A549 (cell line): Measurements from ENCODE around the gene RNU5D-1. TPM values are rescaled to one million over a fixed set of nuclear protein-coding genes. Genes with fewer than 3 reads are reported as not detected.

Experiments
- ATAC-seq, 2 experiments: fragments of 200-7000 bp in 1 of 2; fragments of >200 bp in 1 of 2; cut with Nextera tagmentation in 1 of 2; cut with Tn5 transposase in 1 of 2; 3 replicates each; pipeline versions ENCODE4 v1.8.0 to v1.9.1; 2018 to 2020; ENCODE audit warnings: mild to moderate bottlenecking in 1 of 2, moderate library complexity in 1 of 2
- CTCF ChIA-PET: fragments of 300-600 bp; sonication (Branson Sonifier 250); formaldehyde crosslinking; extraction: SDS; loops from one replicate; lab custom pipeline; 2021; ENCODE audit warnings: antibody characterized with exemption, inconsistent platforms; lab: Yijun Ruan, JAX
- POLR2A ChIA-PET: fragments of 350-600 bp; formaldehyde crosslinking; extraction: SDS; loops from one replicate; lab custom pipeline; 2021; ENCODE audit warnings: antibody characterized with exemption, inconsistent platforms; lab: Yijun Ruan, JAX
- DNase-seq, 2 experiments: peaks; one replicate each; pipeline versions ENCODE4 v3.0.0 to v3.0.0-alpha.2; 2011 to 2016; ENCODE audit warnings: low read depth in 1 of 2, low spot score in 1 of 2
- FAIRE-seq: peaks from 2 replicates; lab custom pipeline; 2011; peaks lifted over from hg19 to GRCh38; lab: Jason Lieb, UNC
- H3K27ac ChIP-seq, 2 experiments: fragments of >200 bp; sonication (Bioruptor Twin); formaldehyde crosslinking; 3 replicates each; pipeline ENCODE4 v1.5.1; 2016 to 2017
- H3K4me1 ChIP-seq: fragments of >200 bp; sonication (Bioruptor Twin); formaldehyde crosslinking; 3 replicates; pipeline ENCODE4 v1.6.1; 2016
- H3K4me2 ChIP-seq: fragments of >200 bp; sonication (Bioruptor Twin); formaldehyde crosslinking; 3 replicates; pipeline ENCODE4 v1.6.1; 2016
- H3K4me3 ChIP-seq: fragments of >200 bp; sonication (Bioruptor Twin); formaldehyde crosslinking; 3 replicates; pipeline ENCODE4 v1.5.1; 2016
- H3K9me3 ChIP-seq: fragments of >200 bp; sonication (Bioruptor Twin); formaldehyde crosslinking; 3 replicates; pipeline ENCODE4 v1.6.1; 2016
- BHLHE40 ChIP-seq: IDR thresholded peaks from 2 replicates; pipeline ENCODE4 v1.6.1; 2012; ENCODE audit warnings: low read depth, low read length, inconsistent platforms
- CHD2 ChIP-seq: fragments of 150-350 bp; IDR thresholded peaks from 2 replicates; pipeline ENCODE4 v1.6.1; 2014; ENCODE audit warnings: low read length; ENCODE audit not compliant: partially characterized antibody
- EHF ChIP-seq: fragments of 250-450 bp; sonication (Bioruptor Pico); IDR thresholded peaks from 2 replicates; pipeline ENCODE4 v1.5.0; 2020; ENCODE audit warnings: mild to moderate bottlenecking
- EP300 ChIP-seq, 2 experiments: fragments of >200 bp; sonication (Bioruptor Twin); formaldehyde crosslinking; IDR thresholded peaks; 2 replicates in 1 of 2; 3 replicates in 1 of 2; pipeline ENCODE4 v1.6.1; 2016 to 2017
- FOSB ChIP-seq: fragments of 250-450 bp; sonication (Bioruptor Pico); IDR thresholded peaks from 2 replicates; pipeline ENCODE4 v1.5.0; 2020; ENCODE audit warnings: mild to moderate bottlenecking, moderate library complexity
- FOSL2 ChIP-seq, 2 experiments: fragments of 450-650 bp in 1 of 2; fragments of >200 bp in 1 of 2; sonication (Bioruptor Twin) in 1 of 2; formaldehyde crosslinking; IDR thresholded peaks; 2 replicates each; pipeline versions ENCODE4 v1.5.0 to v1.6.1; 2016 to 2020; ENCODE audit warnings: mild to moderate bottlenecking in 1 of 2, moderate library complexity in 1 of 2
- HDAC2 ChIP-seq: fragments of 200-600 bp; sonication (generic); IDR thresholded peaks from 2 replicates; pipeline ENCODE4 v1.6.1; 2016
- HES2 ChIP-seq: fragments of >200 bp; sonication (Bioruptor Twin); formaldehyde crosslinking; IDR thresholded peaks from 2 replicates; pipeline ENCODE4 v1.6.1; 2016
- HOXA7 ChIP-seq: fragments of 250-450 bp; sonication (Bioruptor Pico); IDR thresholded peaks from 2 replicates; pipeline ENCODE4 v1.5.0; 2020; ENCODE audit warnings: mild to moderate bottlenecking, moderate library complexity
- HOXB13 ChIP-seq: fragments of 250-450 bp; sonication (Bioruptor Pico); IDR thresholded peaks from 2 replicates; pipeline ENCODE4 v1.5.0; 2020; ENCODE audit warnings: low read depth, mild to moderate bottlenecking, moderate library complexity
- JUNB ChIP-seq: fragments of >200 bp; sonication (Bioruptor Twin); formaldehyde crosslinking; IDR thresholded peaks from 2 replicates; pipeline ENCODE4 v1.6.1; 2016
- MAFK ChIP-seq: fragments of 450-650 bp; IDR thresholded peaks from 2 replicates; pipeline ENCODE4 v1.6.1; 2014; ENCODE audit not compliant: partially characterized antibody
- MAZ ChIP-seq: fragments of 150-350 bp; IDR thresholded peaks from 2 replicates; pipeline ENCODE4 v1.6.1; 2014; ENCODE audit warnings: antibody characterized with exemption, low read depth, low read length, borderline replicate concordance
- NR3C1 ChIP-seq: fragments of >200 bp; sonication (Bioruptor Twin); formaldehyde crosslinking; IDR thresholded peaks from 3 replicates; pipeline ENCODE4 v1.6.1; 2017
- POLR2AphosphoS2 ChIP-seq: conservative IDR thresholded peaks from 2 replicates; pipeline ENCODE4 v1.6.1; 2012; ENCODE audit warnings: low read length, improper control_type of control experiment, inconsistent platforms
- RCOR1 ChIP-seq: fragments of 150-350 bp; IDR thresholded peaks from 2 replicates; pipeline ENCODE4 v1.6.1; 2014; ENCODE audit warnings: antibody characterized with exemption, low read length, low read depth
- REST ChIP-seq: fragments of 200-600 bp; sonication (generic); IDR thresholded peaks from 2 replicates; pipeline ENCODE4 v1.6.1; 2016; ENCODE audit warnings: antibody characterized with exemption, mild to moderate bottlenecking, moderate library complexity
- SREBF2 ChIP-seq: fragments of 450-650 bp; IDR thresholded peaks from 2 replicates; pipeline ENCODE4 v1.6.1; 2014; ENCODE audit warnings: mild to moderate bottlenecking, moderate library complexity
- ZFP36 ChIP-seq: fragments of 450-650 bp; IDR thresholded peaks from 2 replicates; pipeline ENCODE4 v1.6.1; 2014; ENCODE audit warnings: borderline replicate concordance; ENCODE audit not compliant: partially characterized antibody
- ZNF302 ChIP-seq: fragments of 250-450 bp; sonication (Bioruptor Pico); IDR thresholded peaks from 2 replicates; pipeline ENCODE4 v1.9.0; 2021; ENCODE audit warnings: inconsistent platforms, mild to moderate bottlenecking, moderate library complexity
- ZSCAN20 ChIP-seq: fragments of 250-450 bp; sonication (Bioruptor Pico); IDR thresholded peaks from 2 replicates; pipeline ENCODE4 v1.8.0; 2022; ENCODE audit warnings: mild to moderate bottlenecking, moderate library complexity
- WGBS: methylation state at CpG from one replicate; pipeline ENCODE4 v1.1.6; 2017; ENCODE audit errors: missing lambda C conversion rate; 5-methylcytosine and 5-hydroxymethylcytosine counted together
- polyA plus RNA-seq, 4 experiments: library from polyadenylated mRNA; depleted of rRNA in 3 of 4; stranded (reverse); fragments of >200 nt; fragmentation: RNase III in 1 of 4; extraction: RNeasy Plus Mini Kit Qiagen cat#74134 plus additional on column Dnase treatment in 1 of 4; gene quantifications; 2 replicates in 3 of 4; 3 replicates in 1 of 4; pipeline ENCODE4 v1.2.3, GENCODE V29; 2011 to 2017
- TF ChIP-seq, protein P1 (sequence below): fragments of 450-650 bp; IDR thresholded peaks from 2 replicates; pipeline ENCODE4 v1.6.1; 2014; ENCODE audit warnings: antibody characterized with exemption
- TF ChIP-seq, protein P2 (sequence below): fragments of >200 bp; sonication (Bioruptor Twin); formaldehyde crosslinking; IDR thresholded peaks from 3 replicates; pipeline ENCODE4 v1.5.1; 2016

The RNU5D-1 gene
- polyA plus RNA-seq, 2 of the 4 experiments (the other 2 are of a cell fraction) = not detected

GRCh38 chr1:44693900-44694299, 37.1 kb downstream of the RNU5D-1 start:
- Histone ChIP-seq H3K4me1 (peaks cover 9% of the 10 kb centered on the region; the same call in 2 of the 3 replicates), H3K27ac (no peak overlapping the region), H3K4me2 (no peak overlapping the region), H3K9me3 (no peaks in the 10 kb centered on the region), H3K4me3 (no peak overlapping the region)
- CTCF ChIA-PET = no interaction called here
- POLR2A ChIA-PET = no interaction called here
- no peak for TF ChIP-seq EHF
- no peak for TF ChIP-seq HDAC2
- no peak for TF ChIP-seq RCOR1
- TF ChIP-seq ZNF302 (CRISPR knock-in tag) = no peak
- no peak for TF ChIP-seq NR3C1
- TF ChIP-seq CHD2 = no peak
- no peak for TF ChIP-seq REST
- no peak for TF ChIP-seq BHLHE40
- TF ChIP-seq EP300 (IDR thresholded peaks at IDR 0.05) = no peak
- no peak for FAIRE-seq
- no peak for DNase-seq
- no peak for ATAC-seq
- 95% methylated on average over 3 of the region's 3 CpGs for WGBS

- H3K4me2 ChIP-seq = no peak overlapping the region
- no peak for DNase-seq
- WGBS = 38% methylated on average over 2 of the region's 2 CpGs
- ATAC-seq = no peak
- ChIA-PET POLR2A (no interaction called here), CTCF (interaction anchor here (1.0 to 1.6 kb wide), 2 partner anchors 14 to 40 kb away, joined by 3 to 4 read pairs; no protein-coding TSS in a partner anchor)
- peaks cover 9% of the 10 kb centered on the region; the same call in 2 of the 3 replicates for H3K4me1 ChIP-seq
- no peak for FAIRE-seq
- no peak for TF ChIP-seq MAFK
- no peak for TF ChIP-seq JUNB
- no peak for TF ChIP-seq FOSB (CRISPR knock-in tag)
- TF ChIP-seq BHLHE40 = no peak
- TF ChIP-seq HOXA7 = no peak
- no peak for TF ChIP-seq HES2
- TF ChIP-seq FOSL2 (IDR thresholded peaks at IDR 0.05) = no peak
- TF ChIP-seq FOSL2 (CRISPR knock-in tag; IDR thresholded peaks at IDR 0.05) = no peak
- TF ChIP-seq SREBF2 = no peak
- TF ChIP-seq, protein P1, sequence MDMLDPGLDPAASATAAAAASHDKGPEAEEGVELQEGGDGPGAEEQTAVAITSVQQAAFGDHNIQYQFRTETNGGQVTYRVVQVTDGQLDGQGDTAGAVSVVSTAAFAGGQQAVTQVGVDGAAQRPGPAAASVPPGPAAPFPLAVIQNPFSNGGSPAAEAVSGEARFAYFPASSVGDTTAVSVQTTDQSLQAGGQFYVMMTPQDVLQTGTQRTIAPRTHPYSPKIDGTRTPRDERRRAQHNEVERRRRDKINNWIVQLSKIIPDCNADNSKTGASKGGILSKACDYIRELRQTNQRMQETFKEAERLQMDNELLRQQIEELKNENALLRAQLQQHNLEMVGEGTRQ = no peak
- TF ChIP-seq ZFP36 = no peak
- TF ChIP-seq HOXB13 (CRISPR knock-in tag) = no peak
- H3K4me3 ChIP-seq = no peak overlapping the region
- no peaks in the 10 kb centered on the region for H3K9me3 ChIP-seq
- no peak overlapping the region for H3K27ac ChIP-seq
These were observed 37.8 kb downstream of the RNU5D-1 start for GRCh38 chr1:44693159-44693558.

- CTCF ChIA-PET = no interaction called here
- WGBS = 100% methylated on average over 3 of the region's 3 CpGs
- no peak for ATAC-seq
- Histone ChIP-seq H3K4me3 (no peak overlapping the region), H3K27ac (no peak overlapping the region), H3K9me3 (no peaks in the 10 kb centered on the region), H3K4me1 (peaks cover 9% of the 10 kb centered on the region; the same call in 2 of the 3 replicates), H3K4me2 (no peak overlapping the region)
- FAIRE-seq = no peak
- DNase-seq = no peak
- POLR2A ChIA-PET = no interaction called here
- TF ChIP-seq, protein P2, sequence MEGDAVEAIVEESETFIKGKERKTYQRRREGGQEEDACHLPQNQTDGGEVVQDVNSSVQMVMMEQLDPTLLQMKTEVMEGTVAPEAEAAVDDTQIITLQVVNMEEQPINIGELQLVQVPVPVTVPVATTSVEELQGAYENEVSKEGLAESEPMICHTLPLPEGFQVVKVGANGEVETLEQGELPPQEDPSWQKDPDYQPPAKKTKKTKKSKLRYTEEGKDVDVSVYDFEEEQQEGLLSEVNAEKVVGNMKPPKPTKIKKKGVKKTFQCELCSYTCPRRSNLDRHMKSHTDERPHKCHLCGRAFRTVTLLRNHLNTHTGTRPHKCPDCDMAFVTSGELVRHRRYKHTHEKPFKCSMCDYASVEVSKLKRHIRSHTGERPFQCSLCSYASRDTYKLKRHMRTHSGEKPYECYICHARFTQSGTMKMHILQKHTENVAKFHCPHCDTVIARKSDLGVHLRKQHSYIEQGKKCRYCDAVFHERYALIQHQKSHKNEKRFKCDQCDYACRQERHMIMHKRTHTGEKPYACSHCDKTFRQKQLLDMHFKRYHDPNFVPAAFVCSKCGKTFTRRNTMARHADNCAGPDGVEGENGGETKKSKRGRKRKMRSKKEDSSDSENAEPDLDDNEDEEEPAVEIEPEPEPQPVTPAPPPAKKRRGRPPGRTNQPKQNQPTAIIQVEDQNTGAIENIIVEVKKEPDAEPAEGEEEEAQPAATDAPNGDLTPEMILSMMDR = no peak
- TF ChIP-seq POLR2AphosphoS2 = no peak
- TF ChIP-seq MAZ = no peak
- TF ChIP-seq ZSCAN20 (CRISPR knock-in tag) = no peak
These were observed 41.6 kb downstream of the RNU5D-1 start for GRCh38 chr1:44689447-44689765.
